ENCODE data around the gene KSR1. TPM values are rescaled to one million over a fixed set of nuclear protein-coding genes. Genes with fewer than 3 reads are reported as not detected.

Gene KSR1
- total RNA-seq, 6 experiments from 2014 or later: 5.9 to 12.9 (median 8.7) TPM

- ATAC-seq (no peak), DNase-seq (no peak)
- H3K36me3 ChIP-seq: no peaks in the 10 kb centered on the region
- no peak for TF ChIP-seq CTCF (IDR thresholded peaks at IDR 0.05)
- no peak for TF ChIP-seq POLR2A (IDR thresholded peaks at IDR 0.05)
- WGBS (ENCODE audit: insufficient coverage, low coverage, low lambda C conversion rate, missing lambda C conversion rate): 88% methylated on average over 6 of the region's 7 CpGs
- intact Hi-C loops (cut with DNase I): no loop called here
- no peaks in the 10 kb centered on the region for H3K27me3 ChIP-seq
- H3K27ac ChIP-seq: no peak overlapping the region
- no peaks in the 10 kb centered on the region for H3K9me3 ChIP-seq
- H3K4me1 ChIP-seq: no peaks in the 10 kb centered on the region
- H3K4me3 ChIP-seq: no peak overlapping the region
Observed at GRCh38 chr17:27548369-27548768, 92.1 kb downstream of the KSR1 start.

GRCh38 chr17:27549251-27549893 is 93.1 kb downstream of the KSR1 start:
- TF ChIP-seq CTCF (IDR thresholded peaks at IDR 0.05) (no peak), POLR2A (IDR thresholded peaks at IDR 0.05) (no peak)
- WGBS (ENCODE audit: insufficient coverage, low coverage, low lambda C conversion rate, missing lambda C conversion rate): 62% methylated on average over 4 of the region's 10 CpGs
- DNase-seq (no peak), ATAC-seq (peak in 2 of 4 donors; percentile 33 to 44)
- intact Hi-C loops (cut with DNase I): no loop called here
- Histone ChIP-seq H3K4me1 (no peaks in the 10 kb centered on the region), H3K9me3 (no peaks in the 10 kb centered on the region), H3K27ac (no peak overlapping the region), H3K27me3 (no peaks in the 10 kb centered on the region), H3K4me3 (no peak overlapping the region), H3K36me3 (no peaks in the 10 kb centered on the region)

GRCh38 chr17:27550291-27550930 is 94.2 kb downstream of the KSR1 start:
- TF ChIP-seq POLR2A (IDR thresholded peaks at IDR 0.05): no peak
- TF ChIP-seq CTCF (IDR thresholded peaks at IDR 0.05): no peak
- H3K36me3 ChIP-seq: no peaks in the 10 kb centered on the region
- no peaks in the 10 kb centered on the region for H3K4me1 ChIP-seq
- ATAC-seq: peak in 1 of 4 donors; percentile 17
- WGBS (ENCODE audit: insufficient coverage, low coverage, low lambda C conversion rate, missing lambda C conversion rate): 91% methylated on average over 4 of the region's 13 CpGs
- H3K4me3 ChIP-seq: no peak overlapping the region
- no peak overlapping the region for H3K27ac ChIP-seq
- H3K27me3 ChIP-seq: no peaks in the 10 kb centered on the region
- no peaks in the 10 kb centered on the region for H3K9me3 ChIP-seq
- DNase-seq: no peak
- intact Hi-C loops (cut with DNase I): no loop called here

GRCh38 chr17:27550974-27551505 is 94.8 kb downstream of the KSR1 start:
- H3K9me3 ChIP-seq: no peaks in the 10 kb centered on the region
- no peaks in the 10 kb centered on the region for H3K27me3 ChIP-seq
- intact Hi-C loops (cut with DNase I): no loop called here
- TF ChIP-seq CTCF (IDR thresholded peaks at IDR 0.05) (no peak), POLR2A (IDR thresholded peaks at IDR 0.05) (no peak)
- no peak overlapping the region for H3K4me3 ChIP-seq
- no peaks in the 10 kb centered on the region for H3K36me3 ChIP-seq
- no peak overlapping the region for H3K27ac ChIP-seq
- ATAC-seq: no peak
- 59% methylated on average over 3 of the region's 3 CpGs for WGBS (ENCODE audit: insufficient coverage, low coverage, low lambda C conversion rate, missing lambda C conversion rate)
- no peaks in the 10 kb centered on the region for H3K4me1 ChIP-seq
- DNase-seq: no peak
